GM23248 (cell line): ENCODE data around the gene TTC3. TPM values are rescaled to one million over a fixed set of nuclear protein-coding genes. Genes with fewer than 3 reads are reported as not detected.
A peak's percentile ranks its signal among the peaks of the same experiment; 100 is the strongest.

Experiments
- DNase-seq: peaks from one replicate; pipeline ENCODE4 v3.0.0-alpha.2; 2015
- H2AFZ ChIP-seq: fragments of 200-600 bp; sonication (generic); 2 replicates; pipeline ENCODE4 v1.6.1; 2016; ENCODE audit warnings: antibody characterized with exemption
- H3F3A ChIP-seq: fragments of 200-600 bp; sonication (generic); 2 replicates; pipeline ENCODE4 v1.6.1; 2016; ENCODE audit warnings: mild to moderate bottlenecking, antibody characterized with exemption, mixed run types; ENCODE audit not compliant: insufficient read depth
- H3K27ac ChIP-seq: fragments of 200-600 bp; sonication (generic); 2 replicates; pipeline ENCODE4 v1.5.1; 2016; ENCODE audit warnings: mild to moderate bottlenecking
- H3K27me3 ChIP-seq: fragments of 200-600 bp; sonication (generic); replicated peaks from 2 replicates; pipeline ENCODE4 v1.6.1; 2016; ENCODE audit warnings: mild to moderate bottlenecking; ENCODE audit not compliant: insufficient read depth
- H3K36me3 ChIP-seq: fragments of 200-600 bp; sonication (generic); 2 replicates; pipeline ENCODE4 v1.6.1; 2016; ENCODE audit warnings: low read depth, mild to moderate bottlenecking
- H3K4me1 ChIP-seq: fragments of 200-600 bp; sonication (generic); 2 replicates; pipeline ENCODE4 v1.6.1; 2016; ENCODE audit warnings: mild to moderate bottlenecking; ENCODE audit not compliant: insufficient read depth
- H3K4me2 ChIP-seq: fragments of 200-600 bp; sonication (generic); one replicate; pipeline ENCODE4 v1.6.1; 2016; ENCODE audit warnings: mild to moderate bottlenecking; ENCODE audit not compliant: unreplicated experiment
- H3K4me3 ChIP-seq: fragments of 200-600 bp; sonication (generic); 2 replicates; pipeline ENCODE4 v1.5.1; 2016; ENCODE audit warnings: mild to moderate bottlenecking
- H3K79me2 ChIP-seq: fragments of 200-600 bp; sonication (generic); 2 replicates; pipeline ENCODE4 v1.6.1; 2016; ENCODE audit warnings: mild to moderate bottlenecking; ENCODE audit not compliant: insufficient read depth
- H3K9ac ChIP-seq: fragments of 200-600 bp; sonication (generic); 2 replicates; pipeline ENCODE4 v1.6.1; 2016; ENCODE audit warnings: mild to moderate bottlenecking
- H3K9me2 ChIP-seq: fragments of 200-600 bp; sonication (generic); 2 replicates; pipeline ENCODE4 v1.6.1; 2016; ENCODE audit warnings: mixed run types, mild to moderate bottlenecking, moderate library complexity; ENCODE audit not compliant: insufficient read depth
- H3K9me3 ChIP-seq: fragments of 200-600 bp; sonication (generic); one replicate; pipeline ENCODE4 v1.6.1; 2017; ENCODE audit warnings: low read depth
- H4K20me1 ChIP-seq: fragments of 200-600 bp; sonication (generic); 2 replicates; pipeline ENCODE4 v1.6.0; 2016; ENCODE audit not compliant: insufficient read depth
- EZH2 ChIP-seq: fragments of 200-600 bp; sonication (generic); IDR thresholded peaks from 2 replicates; pipeline ENCODE4 v1.6.1; 2018; ENCODE audit warnings: antibody characterized with exemption, mild to moderate bottlenecking; ENCODE audit not compliant: insufficient read depth, poor library complexity, severe bottlenecking
- EZH2phosphoT487 ChIP-seq: fragments of 200-600 bp; sonication (generic); IDR thresholded peaks from 2 replicates; pipeline ENCODE4 v1.6.1; 2018; ENCODE audit warnings: antibody characterized with exemption, moderate library complexity, mild to moderate bottlenecking, low read depth; ENCODE audit not compliant: insufficient read depth
- WGBS, 2 experiments: methylation state at CpG; one replicate each; pipeline ENCODE4 v1.1.6; 2015 to 2017; ENCODE audit warnings: low lambda C conversion rate in 2 of 2, low coverage in 1 of 2; ENCODE audit errors: missing lambda C conversion rate in 2 of 2; 5-methylcytosine and 5-hydroxymethylcytosine counted together
- in situ Hi-C: fragments of 300-500 bp; cut with MboI; formaldehyde crosslinking; loops from 2 replicates; pipeline ENCODE4 v1.15.0; 2020
- polyA plus RNA-seq: library from polyadenylated mRNA; unstranded; fragments of >200 nt; fragmentation: Nextera tagmentation; extraction: Ambion mirVana; gene quantifications from 2 replicates; pipeline ENCODE4 v1.2.1, GENCODE V29; 2016
- total RNA-seq: library from RNA; depleted of rRNA; stranded (reverse); fragments of >200 nt; shearing (Covaris generic); gene quantifications from 2 replicates; pipeline ENCODE4 v1.2.3, GENCODE V29; 2014

Gene TTC3
- total and polyA plus RNA-seq, 2 experiments from 2014 or later, result 204 to 216 TPM

GRCh38 chr21:37153935-37154350 is 80.9 kb downstream of the TTC3 start:
- Histone ChIP-seq H3K27ac (peak overlapping the region; percentile 40; the same call in 1 of the 2 replicates), H3K9me3 (no peaks in the 10 kb centered on the region), H3K9me2 (no peaks in the 10 kb centered on the region), H2AFZ (no peak overlapping the region), H4K20me1 (no peaks in the 10 kb centered on the region), H3F3A (peaks cover 26% of the 10 kb centered on the region), H3K4me1 (peaks cover 27% of the 10 kb centered on the region), H3K9ac (no peak overlapping the region), H3K36me3 (peaks cover 56% of the 10 kb centered on the region), H3K4me2 (no peak overlapping the region), H3K4me3 (no peak overlapping the region), H3K27me3 (no peaks in the 10 kb centered on the region), H3K79me2 (peaks cover 14% of the 10 kb centered on the region)
- WGBS, 2 experiments, result 81 to 82% methylated on average over 9 of the region's 9 CpGs
- no peak for TF ChIP-seq EZH2phosphoT487
- no peak for TF ChIP-seq EZH2
- no peak for DNase-seq
- in situ Hi-C loops, result no loop called here

- Histone ChIP-seq H3K9me3 (no peaks in the 10 kb centered on the region), H4K20me1 (no peaks in the 10 kb centered on the region), H3K4me3 (no peak overlapping the region), H3K79me2 (peaks cover 14% of the 10 kb centered on the region), H3K27me3 (no peaks in the 10 kb centered on the region), H3K36me3 (peaks cover 67% of the 10 kb centered on the region), H3K9ac (no peak overlapping the region), H2AFZ (no peak overlapping the region), H3K4me1 (peaks cover 15% of the 10 kb centered on the region), H3F3A (peaks cover 13% of the 10 kb centered on the region; the same call in 1 of the 2 replicates), H3K27ac (no peak overlapping the region), H3K4me2 (no peak overlapping the region), H3K9me2 (no peaks in the 10 kb centered on the region)
- no peak for TF ChIP-seq EZH2phosphoT487
- no peak for TF ChIP-seq EZH2
- WGBS, 2 experiments, result 78 to 80% methylated on average over 3 of the region's 3 CpGs
- in situ Hi-C loops, result no loop called here
- no peak for DNase-seq
Measured at GRCh38 chr21:37155186-37155585, 82.1 kb downstream of the TTC3 start.

- no peaks in the 10 kb centered on the region; the same call in 1 of the 2 replicates for H3K79me2 ChIP-seq
- H3K9me3 ChIP-seq, result no peaks in the 10 kb centered on the region
- H3K4me1 ChIP-seq, result peaks cover 8% of the 10 kb centered on the region
- whole genome bisulfite sequencing, 2 experiments, result 54 to 74% methylated on average over 3 of the region's 3 CpGs
- no peak overlapping the region for H2AFZ ChIP-seq
- TF ChIP-seq EZH2 (no peak), EZH2phosphoT487 (no peak)
- H3K4me3 ChIP-seq, result no peak overlapping the region
- peaks cover 74% of the 10 kb centered on the region for H3K36me3 ChIP-seq
- H3K27me3 ChIP-seq, result no peaks in the 10 kb centered on the region
- H3K4me2 ChIP-seq, result no peak overlapping the region
- in situ Hi-C loops, result no loop called here
- H3K9me2 ChIP-seq, result no peaks in the 10 kb centered on the region
- H3K27ac ChIP-seq, result no peak overlapping the region
- H3F3A ChIP-seq, result peaks cover 7% of the 10 kb centered on the region; the same call in 1 of the 2 replicates
- H4K20me1 ChIP-seq, result no peaks in the 10 kb centered on the region
- DNase-seq, result no peak
- H3K9ac ChIP-seq, result no peak overlapping the region
Measured at GRCh38 chr21:37157938-37158337, 84.9 kb downstream of the TTC3 start.

- H3K9me2 ChIP-seq, result no peaks in the 10 kb centered on the region
- no peak for DNase-seq
Measured at GRCh38 chr21:37159053-37159776, 86.2 kb downstream of the TTC3 start.

More at GRCh38 chr21:37159053-37159776, 86.2 kb downstream of the TTC3 start:
- H3F3A ChIP-seq, result no peaks in the 10 kb centered on the region
- in situ Hi-C loops, result no loop called here
- no peaks in the 10 kb centered on the region for H3K27me3 ChIP-seq
- H3K4me2 ChIP-seq, result no peak overlapping the region
- no peaks in the 10 kb centered on the region for H4K20me1 ChIP-seq
- peaks cover 77% of the 10 kb centered on the region for H3K36me3 ChIP-seq
- TF ChIP-seq EZH2phosphoT487 (no peak), EZH2 (no peak)
- H3K9me3 ChIP-seq, result no peaks in the 10 kb centered on the region
- no peak overlapping the region for H3K27ac ChIP-seq
- H3K79me2 ChIP-seq, result no peaks in the 10 kb centered on the region; the same call in 1 of the 2 replicates
- no peak overlapping the region for H3K4me3 ChIP-seq
- WGBS, 2 experiments, result 90 to 94% methylated on average over 8 of the region's 8 CpGs
- no peak overlapping the region for H3K9ac ChIP-seq
- no peak overlapping the region for H2AFZ ChIP-seq
- no peaks in the 10 kb centered on the region for H3K4me1 ChIP-seq
